ENCODE results near the gene ARHGAP21.
"Not testable (repeated sequence)": the region's sequence is repeated elsewhere in the genome, so short reads cannot be mapped to it uniquely, and the experiment has no call there.

Gene ARHGAP21
- 79.2 to 82.5 reads per million in 2 donors for total RNA-seq

DNA sequence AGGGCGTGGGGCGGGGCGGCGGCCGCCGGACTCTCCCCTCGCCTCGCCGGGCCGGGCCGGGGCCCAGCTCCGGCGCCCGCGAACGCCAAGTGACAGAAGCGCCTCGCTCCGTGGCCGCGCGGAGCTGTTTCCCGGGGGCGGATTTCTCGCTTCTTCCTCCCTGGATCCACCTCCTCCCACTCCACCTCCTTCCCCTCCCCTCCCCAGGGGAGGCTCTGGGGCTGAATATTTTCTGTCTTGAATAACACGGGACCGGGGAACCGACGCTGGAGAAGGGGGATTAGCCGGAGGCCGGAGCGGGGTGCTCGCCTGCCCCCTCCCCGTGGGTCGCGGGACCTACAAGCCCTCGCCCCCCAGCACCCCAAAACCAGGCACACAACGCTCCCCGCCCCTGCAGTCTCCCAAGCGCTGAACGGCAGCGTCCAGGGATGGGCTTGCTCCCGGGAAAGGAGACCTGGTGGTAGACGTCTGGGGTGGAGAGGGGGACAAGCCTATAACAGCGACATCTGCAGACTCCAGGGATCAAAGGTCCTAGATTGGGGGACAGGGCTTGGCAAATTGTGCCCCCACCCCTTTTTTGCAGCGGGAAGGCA is at the start of gene ARHGAP21:
Gene ARHGAP21, minus strand, starts transcription at position 100 of the 593 bp plus-strand sequence. CDS start 1,988 bp downstream, outside the sequence.
- DNase-seq: peak; percentile 16 to 52 (median 22)

DNA sequence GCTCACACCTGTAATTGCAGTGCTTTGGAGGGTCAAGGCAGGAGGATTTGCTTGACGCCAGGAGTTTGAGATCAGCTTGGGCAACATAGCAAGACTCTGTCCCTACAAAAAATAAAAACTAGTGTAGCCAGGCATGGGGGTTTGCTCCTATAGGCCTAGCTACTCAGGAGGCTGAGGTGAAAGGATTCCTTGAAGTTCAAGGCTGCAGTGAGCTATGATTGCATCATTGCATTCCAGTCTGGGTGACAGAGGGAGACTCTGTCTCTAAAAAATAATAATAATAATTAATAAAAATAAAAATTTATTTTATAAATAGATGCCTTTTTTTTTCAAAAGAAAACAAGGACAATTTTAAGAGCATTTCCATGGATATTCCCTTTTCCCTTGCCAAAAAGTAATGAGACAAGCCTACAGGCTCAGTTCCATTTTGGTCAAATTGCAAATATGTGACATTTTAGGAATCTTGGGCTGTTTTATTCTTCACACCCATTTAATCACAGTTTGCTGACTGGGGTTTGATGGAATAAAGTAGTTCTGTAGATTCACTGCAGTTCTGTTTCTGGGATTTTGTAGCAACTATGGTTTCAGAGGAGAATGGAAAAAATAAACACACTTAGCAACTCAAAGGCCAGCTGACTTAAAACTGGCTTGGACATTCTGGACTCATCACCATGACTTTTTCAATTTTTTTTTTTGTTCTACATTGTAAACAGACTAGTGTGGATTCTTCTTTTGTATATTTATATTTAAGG is 48.4 kb upstream of the ARHGAP21 start:
- DNase-seq: no peak

DNA sequence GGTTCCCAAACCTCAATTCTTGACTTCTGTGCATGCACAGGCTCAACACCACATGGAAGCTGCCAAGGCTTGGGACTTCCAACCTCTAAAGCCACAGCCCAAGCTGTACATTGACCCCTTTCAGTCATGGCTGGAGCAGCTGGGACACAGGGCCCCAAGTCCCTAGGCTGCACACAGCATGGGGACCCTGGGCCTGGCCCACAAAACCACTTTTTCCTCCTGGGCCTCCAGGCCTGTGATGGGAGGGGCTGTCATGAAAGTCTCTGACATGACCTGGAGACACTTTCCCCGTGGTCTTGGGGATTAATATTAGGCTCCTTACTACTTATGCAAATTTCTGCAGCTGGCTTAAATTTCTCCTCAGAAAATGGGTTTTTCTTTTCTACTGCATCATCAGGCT is 41.3 kb upstream of the ARHGAP21 start:
- DNase-seq: not testable (repeated sequence)

DNA sequence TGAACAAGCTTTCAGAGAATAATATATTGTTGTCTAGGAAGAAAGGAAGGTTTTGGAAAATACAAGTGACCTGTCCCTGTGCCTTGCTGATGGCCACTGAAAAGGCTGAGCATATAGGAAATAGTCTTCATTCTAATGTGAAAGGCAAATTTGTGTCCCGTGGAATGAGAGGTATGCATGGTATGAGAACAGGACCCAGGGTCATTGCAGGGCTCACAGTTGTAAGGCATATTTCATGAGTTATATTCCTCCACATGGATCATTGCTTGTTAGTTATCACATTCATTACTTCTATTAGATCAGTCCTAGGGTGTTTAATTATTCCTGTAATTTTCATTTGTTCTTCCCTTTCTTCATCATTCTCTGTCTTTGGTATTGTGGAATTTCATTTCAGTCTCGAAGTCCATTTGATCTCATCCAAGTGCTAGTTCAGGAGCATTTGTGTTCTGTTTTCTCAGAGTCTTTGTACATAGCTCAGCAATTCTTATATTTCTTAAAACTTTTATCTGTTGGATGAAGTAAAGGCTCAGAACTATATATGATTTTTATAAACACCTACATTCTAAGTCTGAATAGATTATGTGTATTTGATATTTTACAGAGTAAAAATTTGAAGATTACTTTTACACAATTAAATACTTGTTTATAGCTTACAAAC is 39.4 kb upstream of the ARHGAP21 start:
- no peak for DNase-seq

DNA sequence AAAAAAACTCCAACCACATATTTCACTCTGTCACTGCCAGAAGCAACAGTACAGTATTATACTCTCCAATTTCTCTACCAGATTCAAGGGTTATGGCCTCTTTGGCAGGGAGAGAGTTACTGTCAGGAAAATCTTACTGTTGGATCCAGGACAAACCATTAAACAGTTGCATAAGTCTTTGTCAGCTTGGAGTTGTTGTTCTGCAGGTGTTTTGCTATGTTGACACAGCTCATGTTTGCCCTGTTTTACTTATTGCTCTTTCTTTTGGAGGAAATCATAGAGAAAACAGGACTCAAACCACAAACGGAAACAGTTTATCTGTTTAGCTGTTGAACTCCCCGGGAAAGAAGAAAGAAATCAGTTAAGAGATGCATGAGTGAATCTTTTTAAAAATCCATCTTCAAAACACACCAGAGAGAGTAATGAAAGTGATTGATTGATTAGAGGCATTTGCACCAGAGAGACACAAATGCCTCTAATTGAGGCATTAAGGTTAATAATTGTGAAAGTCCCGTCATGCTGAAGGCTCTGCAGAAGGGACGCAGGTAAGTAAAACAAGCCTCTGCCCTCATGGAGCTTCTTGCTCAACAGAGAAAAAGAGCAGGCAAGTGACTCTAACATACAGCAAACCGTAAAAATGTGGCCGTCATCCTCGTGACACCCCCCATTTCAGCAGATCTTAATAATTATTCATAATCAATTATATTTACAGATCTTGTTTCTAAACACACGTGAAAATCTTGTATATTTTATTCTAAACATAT is 38.7 kb upstream of the ARHGAP21 start:
- DNase-seq: peak in 1 of 5 experiments; percentile 4

DNA sequence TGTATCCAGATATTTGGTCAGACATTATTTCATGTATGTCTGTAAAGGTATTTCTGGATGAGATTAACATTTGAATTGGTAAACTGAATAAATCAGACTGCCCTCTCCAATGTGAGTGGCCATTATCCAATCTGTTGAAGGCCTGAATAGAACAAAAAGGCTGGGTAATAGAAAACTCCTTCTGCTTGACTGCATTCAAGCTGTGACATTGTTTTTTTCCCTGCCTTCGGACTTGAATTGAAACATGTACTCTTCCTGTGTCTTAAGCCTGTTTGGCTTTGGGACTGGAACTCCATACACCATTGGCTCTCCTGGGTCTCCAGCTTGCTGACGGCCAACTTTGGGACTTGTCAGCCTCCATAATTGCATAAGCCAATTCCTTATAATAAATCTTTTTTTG is 36.0 kb upstream of the ARHGAP21 start:
- no peak for DNase-seq

DNA sequence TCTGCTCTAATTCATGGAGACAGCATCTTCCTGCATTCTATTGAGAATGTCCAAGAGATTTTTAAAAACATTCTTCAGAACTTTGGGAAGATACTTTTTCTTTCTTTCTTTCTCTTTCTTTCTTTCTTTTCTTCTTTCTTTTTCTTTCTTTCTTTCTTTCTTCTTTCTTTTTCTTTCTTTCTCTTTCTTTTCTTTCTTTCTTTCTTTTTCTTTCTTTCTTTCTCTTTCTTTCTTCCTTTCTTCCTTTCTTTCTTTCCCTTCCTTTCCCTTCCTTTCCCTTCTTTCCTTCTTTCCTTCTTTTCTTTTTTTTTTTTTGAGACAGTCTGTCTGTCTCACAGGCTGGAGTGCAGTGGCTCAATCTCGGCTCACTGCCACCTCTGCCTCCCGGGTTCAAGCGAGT is 34.6 kb upstream of the ARHGAP21 start:
- not testable (repeated sequence) for DNase-seq

DNA sequence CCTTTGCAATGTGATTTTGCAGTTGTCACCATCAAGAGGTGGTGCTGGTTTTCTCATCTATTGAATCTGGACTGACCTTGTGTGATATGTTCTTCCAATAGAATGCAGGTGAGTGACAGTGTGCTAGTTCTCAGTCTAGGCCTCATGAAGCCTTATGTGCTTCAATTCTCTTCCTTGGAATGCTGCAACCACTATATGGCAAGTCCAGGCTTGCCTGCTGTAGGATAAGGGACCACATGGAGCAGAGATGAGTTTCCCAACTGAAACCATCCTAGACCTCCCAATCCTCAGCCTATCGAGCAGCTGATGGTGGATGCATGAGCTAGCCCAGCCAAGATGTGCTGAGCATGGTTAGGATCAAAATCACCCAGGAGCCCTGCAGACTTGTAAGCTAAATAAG is 32.6 kb upstream of the ARHGAP21 start:
- DNase-seq: no peak

DNA sequence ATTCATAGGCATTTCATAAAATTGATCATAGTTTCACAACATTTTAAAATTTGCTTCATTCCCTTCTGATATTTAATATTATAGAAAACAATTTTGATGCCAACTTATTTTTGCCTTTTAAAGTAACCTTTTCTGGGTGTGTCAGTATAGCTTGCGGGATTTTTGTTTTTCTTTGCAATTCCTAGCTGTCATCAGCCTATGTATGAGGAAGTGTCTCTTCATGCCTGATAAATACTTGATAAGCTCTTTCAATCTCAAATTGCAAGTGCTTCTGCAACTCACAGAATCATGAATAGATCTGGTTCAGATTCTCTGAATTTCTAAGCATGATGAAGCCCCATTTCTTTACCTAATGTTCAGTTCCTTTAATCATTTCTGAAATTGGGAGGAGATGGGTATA is 28.0 kb upstream of the ARHGAP21 start:
- no peak for DNase-seq

DNA sequence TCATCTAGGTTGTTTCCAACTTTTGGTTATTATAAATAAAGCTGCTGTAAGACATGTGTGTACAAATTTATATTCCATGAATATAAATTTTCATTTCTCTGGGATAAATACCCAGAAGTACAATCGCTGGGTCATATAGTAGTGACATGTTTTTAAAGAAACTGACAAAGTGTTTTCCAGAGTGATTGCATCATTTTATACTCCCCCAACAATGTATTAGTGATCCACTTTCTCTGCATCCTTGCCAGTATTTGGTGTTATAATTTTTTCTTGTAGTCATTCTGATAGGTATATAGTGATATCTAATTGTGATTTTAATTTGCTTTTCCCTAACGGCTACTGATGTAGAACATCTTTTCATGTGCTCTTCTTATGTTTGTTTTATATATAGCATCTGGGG is 27.0 kb upstream of the ARHGAP21 start:
- DNase-seq: no peak

DNA sequence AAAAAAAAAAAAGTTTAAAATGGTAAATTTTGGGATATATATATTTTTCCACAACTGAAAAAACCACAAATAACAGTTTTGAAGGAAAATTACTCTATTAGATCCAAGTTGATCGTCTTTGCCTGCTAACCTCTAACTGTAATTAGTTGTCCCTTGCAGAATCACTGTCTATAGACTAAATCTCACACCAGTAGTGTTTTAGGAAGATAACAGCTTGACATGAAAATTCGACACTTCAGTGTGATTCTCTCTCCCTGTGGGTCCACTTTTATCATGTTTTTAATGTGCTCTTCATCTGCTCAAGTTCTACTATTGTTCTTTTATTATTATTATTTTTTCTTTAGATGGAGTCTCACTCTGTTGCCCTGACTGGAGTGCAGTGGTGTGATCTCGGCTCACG is 24.5 kb upstream of the ARHGAP21 start:
- DNase-seq: no peak

DNA sequence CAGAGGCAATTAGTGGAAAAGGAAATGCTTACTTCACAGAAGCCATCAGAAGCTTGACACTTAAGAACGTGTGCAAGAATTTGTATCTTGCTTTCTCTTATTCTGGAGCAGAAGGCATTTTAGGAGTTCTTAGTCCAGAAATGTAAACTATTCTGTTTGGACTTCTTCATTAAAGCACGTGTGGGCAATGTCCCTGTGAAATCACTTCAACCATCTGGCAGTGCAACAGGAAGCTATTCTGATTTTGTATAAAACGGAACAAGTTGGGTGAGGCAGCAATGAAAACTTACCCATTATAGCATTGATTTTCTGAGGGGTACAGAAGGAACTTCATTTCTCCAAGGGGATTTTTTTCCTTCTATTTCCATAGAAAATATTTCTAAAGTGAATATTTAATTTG is 21.3 kb upstream of the ARHGAP21 start:
- DNase-seq: no peak

DNA sequence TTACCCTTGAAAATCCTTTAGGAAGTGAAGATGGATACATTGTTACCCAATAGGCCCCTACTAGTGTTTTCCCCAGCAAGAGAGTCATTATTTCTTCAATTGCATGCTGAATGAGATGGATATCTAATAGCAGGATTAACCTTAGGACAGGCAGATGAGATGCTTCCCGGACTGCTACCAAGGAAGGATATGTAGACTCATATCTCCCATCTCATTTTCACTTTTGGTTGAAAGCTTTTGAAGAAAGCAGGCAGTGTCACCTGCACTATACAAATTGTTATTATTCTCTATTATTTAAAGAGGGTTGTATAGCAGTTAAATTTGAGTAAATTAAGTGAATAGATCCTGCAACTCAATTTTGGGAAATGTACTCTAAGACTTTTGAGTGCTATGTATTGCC is 17.0 kb upstream of the ARHGAP21 start:
- DNase-seq: no peak

DNA sequence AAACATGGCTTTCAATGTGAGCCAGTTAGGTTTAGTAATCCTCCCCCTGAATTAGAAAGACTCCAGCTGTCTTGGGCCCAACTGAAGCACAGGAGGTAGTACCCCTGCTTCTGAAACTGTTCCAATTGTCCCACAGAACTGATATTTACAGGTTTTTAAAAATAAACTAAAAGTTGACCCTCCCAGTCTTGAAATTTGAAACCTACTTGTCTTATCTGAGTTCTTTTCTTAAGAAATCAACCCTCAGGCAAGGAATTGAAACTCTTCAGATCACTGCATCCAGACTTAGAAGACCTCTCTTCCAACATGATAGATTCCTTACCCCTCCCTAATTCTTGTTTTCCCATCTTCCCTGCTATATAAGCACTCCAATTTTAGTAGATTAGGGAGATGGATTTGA is 13.3 kb upstream of the ARHGAP21 start:
- no peak for DNase-seq

DNA sequence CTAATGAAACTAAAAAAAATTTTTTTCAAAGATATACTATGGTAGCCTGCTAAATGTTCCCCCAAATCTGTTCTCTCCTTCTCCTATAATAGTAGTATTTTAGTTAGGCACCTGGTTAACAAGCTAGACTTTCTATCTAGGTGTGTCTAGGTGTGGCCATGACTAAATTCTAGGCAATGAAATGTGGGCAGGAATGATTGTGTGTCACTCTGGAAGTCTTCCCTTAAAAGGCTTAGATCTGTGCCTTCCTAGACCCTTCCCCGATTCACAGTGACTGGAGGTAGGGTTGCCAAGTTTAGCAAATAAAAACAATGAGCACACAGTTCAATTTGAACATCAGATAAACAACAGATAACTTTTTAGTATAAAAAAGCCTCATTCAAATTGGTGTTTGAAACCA is 8.3 kb upstream of the ARHGAP21 start:
- DNase-seq: no peak

DNA sequence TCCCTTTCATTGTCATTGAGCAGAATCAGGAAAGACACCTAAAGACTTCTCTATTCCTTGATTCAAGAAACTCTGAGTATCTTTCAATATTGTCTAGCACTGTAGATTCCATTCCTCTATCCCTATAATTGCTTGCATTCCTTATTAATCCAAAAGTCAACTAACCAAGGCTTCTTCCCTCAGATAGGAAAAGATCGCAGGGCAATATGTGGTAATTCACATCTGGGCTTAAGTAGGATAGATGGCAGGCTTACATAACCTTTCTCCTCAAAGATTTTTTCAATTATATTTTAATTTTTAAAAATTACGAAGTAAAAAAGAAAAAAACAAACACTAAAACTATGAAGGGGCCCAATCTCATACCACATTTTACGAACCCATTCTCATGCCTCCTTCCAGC is 7.1 kb upstream of the ARHGAP21 start:
- DNase-seq: no peak

DNA sequence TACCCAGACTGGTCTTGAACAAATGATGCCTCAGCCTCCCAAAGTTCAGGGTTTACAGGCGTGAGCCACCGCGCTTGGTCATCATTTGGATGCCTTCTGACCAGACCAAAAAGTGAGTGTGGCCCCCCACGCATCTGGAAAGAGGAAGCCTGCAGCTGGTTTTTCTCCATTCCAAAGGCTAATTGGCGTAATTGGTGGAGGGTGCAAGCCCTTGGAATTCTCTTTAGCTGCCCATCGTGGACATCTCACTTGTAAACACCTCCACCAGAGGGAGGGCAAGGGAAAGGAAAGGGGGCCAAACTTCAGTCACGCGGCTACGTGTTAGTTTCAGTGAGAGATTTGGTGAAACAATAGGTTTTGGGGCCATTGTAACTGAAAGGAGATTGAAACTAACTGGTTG is 4.1 kb upstream of the ARHGAP21 start:
- no peak for DNase-seq

DNA sequence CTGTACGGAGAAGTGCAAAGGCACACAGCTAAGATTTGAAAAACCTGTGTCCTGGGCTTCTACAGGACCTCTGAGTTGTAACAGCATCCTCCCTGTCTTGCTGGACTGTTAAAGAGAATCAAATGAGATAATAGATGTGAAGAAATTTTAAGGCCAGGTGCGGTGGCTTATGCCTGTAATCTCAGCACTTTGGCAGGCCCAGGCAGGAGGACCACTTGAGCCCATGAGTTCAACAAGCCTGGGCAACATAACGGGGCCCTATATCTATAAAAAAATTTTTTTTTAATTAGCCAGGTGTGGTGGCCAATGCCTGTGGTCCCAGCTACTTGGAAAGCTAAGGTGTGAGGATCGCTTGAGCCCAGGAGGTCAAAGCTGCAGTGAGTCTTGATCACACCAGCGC is 2.9 kb upstream of the ARHGAP21 start:
- DNase-seq: no peak

DNA sequence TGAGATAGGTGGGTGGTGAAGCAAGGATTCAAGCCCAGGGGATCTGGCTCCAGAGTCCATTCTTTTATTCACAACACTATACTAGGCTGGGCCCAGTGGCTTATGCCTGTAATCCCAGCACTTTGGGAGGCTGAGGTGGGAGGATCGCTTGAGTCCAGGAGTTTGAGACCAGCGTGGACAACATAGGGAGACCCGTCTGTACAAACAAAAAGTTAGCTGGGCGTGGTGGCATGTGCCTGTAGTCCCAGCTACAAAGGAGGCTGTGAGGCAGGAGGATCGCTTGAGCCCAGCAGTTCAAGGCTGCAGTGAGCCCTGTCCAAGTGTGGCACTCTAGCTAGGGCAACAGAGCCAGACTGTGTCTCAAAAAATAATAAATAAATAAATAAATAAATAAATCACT is 2.3 kb upstream of the ARHGAP21 start:
- DNase-seq: not testable (repeated sequence)

DNA sequence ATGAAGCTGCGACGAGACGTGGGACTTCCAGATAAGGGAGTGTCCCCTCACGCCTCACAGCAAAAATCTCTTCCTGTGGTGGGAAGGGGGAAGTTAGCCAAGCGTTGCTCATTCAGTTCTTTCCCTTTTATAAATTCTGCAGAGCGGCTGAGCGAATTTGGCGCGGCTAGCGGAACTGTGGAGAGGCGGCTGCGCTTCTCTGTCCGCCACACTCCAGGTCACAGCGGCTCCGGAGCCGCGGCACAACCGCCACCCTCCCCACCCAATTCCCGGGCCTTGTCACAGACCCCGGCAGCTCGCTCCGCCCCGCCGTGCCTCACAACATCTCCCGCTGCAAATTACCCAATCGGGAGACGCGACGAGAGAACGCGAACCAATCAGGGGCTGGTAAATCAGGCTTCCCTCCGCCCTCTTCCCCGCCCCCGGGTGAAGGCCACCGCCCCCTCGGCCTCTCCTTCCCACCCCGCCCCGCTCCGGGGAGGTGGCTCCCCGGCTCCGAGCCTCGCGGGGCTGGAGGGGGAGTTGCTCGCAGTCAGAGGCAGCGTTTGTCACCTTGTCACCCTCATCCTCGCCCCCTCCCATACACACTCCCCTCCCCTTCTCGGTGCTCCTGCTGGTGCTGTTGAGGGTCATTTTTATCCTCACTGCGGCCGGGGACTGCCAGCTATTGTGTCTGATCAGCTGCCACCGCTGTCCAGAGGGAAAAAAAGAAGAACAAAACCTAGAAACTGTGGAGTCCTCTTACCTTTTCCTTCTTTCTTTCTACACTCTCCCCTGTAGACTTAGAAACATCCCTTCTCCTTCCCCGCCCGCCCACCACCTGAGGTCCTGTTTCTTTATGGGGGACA is 918 bp upstream of the ARHGAP21 start:
- peak; percentile 91 to 97 (median 92) for DNase-seq

DNA sequence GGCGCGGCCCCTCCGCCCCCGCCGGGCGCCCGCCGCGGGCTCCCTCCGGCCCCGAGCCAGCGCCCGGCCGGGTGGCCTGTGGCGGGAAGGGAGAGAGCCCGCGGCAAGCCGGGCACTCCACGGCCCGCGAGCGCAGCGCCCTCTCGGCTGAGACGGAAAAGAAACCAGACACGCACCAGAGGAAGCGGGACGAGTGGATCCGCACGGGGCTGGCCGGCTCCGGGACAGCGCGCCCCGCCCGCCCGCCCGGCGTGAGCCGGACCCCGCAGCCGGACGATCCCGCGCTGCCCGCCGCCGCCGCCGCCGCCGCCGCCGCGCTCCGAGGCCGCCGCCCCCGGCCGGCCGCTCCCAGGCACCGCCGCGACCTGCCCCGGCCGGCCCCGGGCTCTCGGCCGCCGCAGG is 300 bp downstream of the ARHGAP21 start:
- peak in 3 of 5 experiments; percentile 10 to 34 (median 20) for DNase-seq

Measured in T-helper 2 cell (primary cell).